ENCODE data around the gene PLA2G4A.

PLA2G4A gene

DNA sequence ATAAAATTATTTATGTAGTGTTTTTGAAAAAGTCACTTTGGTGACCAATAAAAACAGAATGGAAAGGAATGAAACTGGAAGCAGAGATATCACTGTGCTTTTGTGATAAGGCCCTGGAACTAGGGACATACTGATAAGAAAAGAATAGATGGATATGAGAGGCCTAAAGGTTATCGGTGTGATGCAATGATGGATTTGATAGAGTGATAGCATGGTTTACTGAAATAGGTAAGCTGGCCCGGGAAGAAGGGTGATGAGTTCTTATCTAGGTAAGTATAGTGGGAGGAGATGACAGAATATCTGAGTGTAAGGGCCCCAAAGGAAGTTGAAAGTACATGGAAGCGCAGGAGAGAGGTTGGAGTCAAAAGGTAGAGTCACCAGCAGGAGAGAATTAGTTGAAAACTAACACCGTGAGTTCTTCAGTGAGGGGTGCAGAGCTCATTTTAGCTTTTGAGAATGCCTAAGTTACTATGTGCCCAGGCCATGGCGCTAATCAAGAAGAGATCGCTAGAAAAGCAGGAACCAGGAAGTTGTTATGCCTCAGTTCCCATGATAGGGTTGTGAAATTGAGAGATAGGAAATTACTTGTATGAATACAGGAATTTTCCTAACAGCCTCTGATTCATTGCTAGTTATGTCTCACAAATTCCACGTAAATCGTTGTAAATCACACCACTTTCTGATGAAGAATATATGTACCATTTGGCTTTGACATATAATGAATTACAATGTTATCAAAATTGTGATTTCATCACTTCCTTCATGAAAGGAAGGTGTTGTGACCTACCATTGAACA lies 115.3 kb downstream of the PLA2G4A start:
- Mint-ChIP-seq H3K4me1 (ENCODE audit: low read depth) (no peaks in the 10 kb centered on the region), H3K36me3 (ENCODE audit: low read depth) (no peaks in the 10 kb centered on the region), H3K27ac (no peak overlapping the region), H3K4me3 (no peak overlapping the region), H3K9me3 (no peaks in the 10 kb centered on the region), H3K27me3 (ENCODE audit: low read depth) (no peaks in the 10 kb centered on the region)

DNA sequence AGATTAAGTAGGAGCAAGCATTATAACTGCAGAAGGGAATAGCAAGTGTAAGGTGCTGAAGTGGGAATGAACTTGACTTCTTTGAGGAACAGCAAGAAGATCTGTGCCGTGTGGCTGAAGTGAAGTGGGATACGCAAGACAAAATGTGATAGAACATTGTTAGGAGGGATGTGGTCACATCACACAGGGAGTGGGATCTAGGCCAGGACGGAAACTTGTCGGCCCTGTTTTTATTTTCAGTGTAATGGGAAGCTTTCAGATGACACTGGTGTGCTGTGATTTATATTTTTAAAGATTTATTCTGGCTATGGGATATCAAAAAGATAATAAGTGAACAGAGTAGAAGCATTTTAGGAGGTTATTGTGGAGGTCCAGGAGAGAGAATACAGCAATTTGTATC lies 116.4 kb downstream of the PLA2G4A start:
- Mint-ChIP-seq H3K36me3 (ENCODE audit: low read depth) (no peaks in the 10 kb centered on the region), H3K27ac (no peak overlapping the region), H3K27me3 (ENCODE audit: low read depth) (no peaks in the 10 kb centered on the region), H3K9me3 (no peaks in the 10 kb centered on the region), H3K4me3 (no peak overlapping the region), H3K4me1 (ENCODE audit: low read depth) (no peaks in the 10 kb centered on the region)

DNA sequence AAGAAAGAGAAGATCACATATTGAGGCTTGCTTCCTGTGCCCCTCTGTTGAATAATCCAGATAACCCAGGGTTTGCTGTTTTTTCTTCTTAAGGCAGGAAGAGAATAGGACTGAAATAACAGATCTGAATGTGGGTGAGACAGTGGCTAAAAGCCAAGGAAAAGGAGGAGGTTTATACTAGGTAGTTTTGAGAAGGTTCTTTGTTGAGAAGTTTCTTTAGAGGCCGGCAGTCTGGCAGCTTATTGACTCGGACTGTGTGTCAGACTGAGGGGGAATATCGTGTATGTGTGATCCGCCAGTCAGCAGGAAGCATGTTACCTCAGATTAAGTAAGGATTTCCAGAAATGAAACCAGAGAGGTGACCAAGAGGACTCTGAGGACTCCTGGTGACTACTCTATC lies 119.8 kb downstream of the PLA2G4A start:
- Mint-ChIP-seq H3K27ac (no peak overlapping the region), H3K36me3 (ENCODE audit: low read depth) (no peaks in the 10 kb centered on the region), H3K4me1 (ENCODE audit: low read depth) (no peaks in the 10 kb centered on the region)

DNA sequence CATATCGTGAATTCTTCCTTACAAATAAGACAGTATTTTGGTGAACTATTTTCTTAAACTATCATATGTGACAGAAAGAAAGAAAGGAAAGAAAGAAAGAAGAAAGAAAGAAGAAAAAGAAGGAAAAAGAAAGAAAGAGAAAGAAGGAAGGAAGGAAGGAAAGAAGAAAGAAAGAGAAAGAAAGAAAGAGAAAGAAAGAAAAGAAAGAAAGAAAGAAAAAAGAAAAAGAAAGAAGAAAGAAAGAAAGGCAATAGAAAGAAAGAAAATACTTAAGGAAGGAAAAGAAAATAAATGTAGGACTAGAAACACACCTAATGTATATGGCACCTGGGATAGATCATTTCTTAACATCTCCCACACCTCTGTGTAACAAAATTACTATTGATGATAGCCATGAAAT lies 120.4 kb downstream of the PLA2G4A start:
- Mint-ChIP-seq H3K36me3 (ENCODE audit: low read depth) (no peaks in the 10 kb centered on the region), H3K9me3 (no peaks in the 10 kb centered on the region), H3K4me1 (ENCODE audit: low read depth) (no peaks in the 10 kb centered on the region), H3K4me3 (no peak overlapping the region), H3K27me3 (ENCODE audit: low read depth) (no peaks in the 10 kb centered on the region), H3K27ac (no peak overlapping the region)

More for the DNA sequence above, 119.8 kb downstream of the PLA2G4A start:
- Mint-ChIP-seq H3K4me3 (no peak overlapping the region), H3K9me3 (no peaks in the 10 kb centered on the region), H3K27me3 (ENCODE audit: low read depth) (no peaks in the 10 kb centered on the region)

- Mint-ChIP-seq H3K27me3 (ENCODE audit: low read depth) (no peaks in the 10 kb centered on the region), H3K9me3 (no peaks in the 10 kb centered on the region), H3K36me3 (ENCODE audit: low read depth) (no peaks in the 10 kb centered on the region), H3K4me3 (no peak overlapping the region), H3K4me1 (ENCODE audit: low read depth) (no peaks in the 10 kb centered on the region), H3K27ac (no peak overlapping the region)
Measured at GRCh38 chr1:186950547-186950946, 121.8 kb downstream of the PLA2G4A start.

DNA sequence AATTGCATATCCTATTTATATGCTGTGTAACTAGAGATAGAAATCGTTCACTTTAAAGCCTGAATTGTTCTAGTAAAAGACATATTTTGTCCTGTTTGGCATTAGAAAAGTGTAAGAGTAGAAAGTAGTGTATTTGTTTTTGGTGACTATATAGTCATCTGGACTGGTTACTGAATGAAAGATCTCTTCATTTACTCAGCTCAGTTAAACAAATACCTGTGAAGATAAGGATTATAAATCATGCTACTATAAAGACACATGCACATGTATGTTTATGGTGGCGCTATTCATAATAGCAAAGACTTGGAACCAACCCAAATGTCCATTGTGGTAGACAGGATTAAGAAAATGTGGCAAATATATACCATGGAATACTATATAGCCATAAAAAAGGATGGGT lies 125.1 kb downstream of the PLA2G4A start:
- Mint-ChIP-seq H3K27me3 (ENCODE audit: low read depth) (no peaks in the 10 kb centered on the region), H3K36me3 (ENCODE audit: low read depth) (no peaks in the 10 kb centered on the region), H3K4me1 (ENCODE audit: low read depth) (no peaks in the 10 kb centered on the region), H3K27ac (no peak overlapping the region), H3K9me3 (no peaks in the 10 kb centered on the region), H3K4me3 (no peak overlapping the region)

- Mint-ChIP-seq H3K9me3 (no peaks in the 10 kb centered on the region), H3K4me3 (no peak overlapping the region), H3K27me3 (ENCODE audit: low read depth) (peaks cover 3% of the 10 kb centered on the region), H3K4me1 (ENCODE audit: low read depth) (no peaks in the 10 kb centered on the region), H3K36me3 (ENCODE audit: low read depth) (no peaks in the 10 kb centered on the region), H3K27ac (no peak overlapping the region)
Measured at GRCh38 chr1:186957314-186957713, 128.6 kb downstream of the PLA2G4A start.

DNA sequence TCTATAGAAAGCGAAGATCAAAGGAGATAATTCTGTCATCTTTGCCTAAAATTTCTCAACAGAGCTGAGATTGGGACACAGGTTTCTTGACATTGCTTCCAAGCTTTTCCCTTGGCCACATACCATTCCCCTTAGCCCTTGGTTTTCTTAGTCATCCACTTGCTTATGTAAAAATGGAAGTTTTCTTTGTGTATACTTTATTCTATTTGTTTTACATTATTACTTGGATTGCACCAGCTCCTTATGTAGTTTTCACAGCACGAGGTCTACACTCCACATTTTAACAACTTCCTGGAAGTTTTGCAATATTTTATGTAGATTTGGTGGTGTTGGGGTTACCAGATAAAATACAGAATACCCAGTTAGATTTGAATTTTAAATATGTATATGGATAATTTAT lies 129.8 kb downstream of the PLA2G4A start:
- Mint-ChIP-seq H3K4me3 (no peak overlapping the region), H3K27ac (no peak overlapping the region), H3K4me1 (ENCODE audit: low read depth) (no peaks in the 10 kb centered on the region), H3K36me3 (ENCODE audit: low read depth) (no peaks in the 10 kb centered on the region), H3K9me3 (no peaks in the 10 kb centered on the region), H3K27me3 (ENCODE audit: low read depth) (peaks cover 3% of the 10 kb centered on the region)

GRCh38 chr1:186960861-186961260 lies 132.1 kb downstream of the PLA2G4A start:
- H3K9me3 Mint-ChIP-seq, result no peaks in the 10 kb centered on the region
- no peak overlapping the region for H3K4me3 Mint-ChIP-seq
- H3K27me3 Mint-ChIP-seq (ENCODE audit: low read depth), result peaks cover 3% of the 10 kb centered on the region
- H3K4me1 Mint-ChIP-seq (ENCODE audit: low read depth), result no peaks in the 10 kb centered on the region
- no peak overlapping the region for H3K27ac Mint-ChIP-seq
- no peaks in the 10 kb centered on the region for H3K36me3 Mint-ChIP-seq (ENCODE audit: low read depth)

DNA sequence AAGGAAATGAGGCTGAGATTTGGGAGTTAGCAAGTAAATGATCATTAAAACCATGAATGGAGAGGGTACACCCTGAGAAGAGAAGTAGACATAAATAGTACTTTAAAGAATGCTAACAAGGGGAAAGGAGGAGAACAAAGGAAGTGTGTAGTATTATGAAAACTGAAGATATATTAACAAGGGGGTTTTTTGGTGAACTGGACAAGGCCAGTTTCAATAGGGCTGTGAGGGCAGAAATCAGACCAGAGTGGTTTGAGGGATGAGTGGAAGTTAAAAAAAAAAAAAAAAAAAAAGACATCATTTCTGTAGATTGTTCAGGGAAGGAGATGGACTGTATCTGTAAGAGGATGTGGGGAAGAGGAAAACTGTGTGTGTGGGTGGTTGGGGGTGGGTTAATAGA lies 137.1 kb downstream of the PLA2G4A start:
- H3K4me1 Mint-ChIP-seq (ENCODE audit: low read depth), result no peaks in the 10 kb centered on the region

GRCh38 chr1:186966456-186966855 lies 137.7 kb downstream of the PLA2G4A start:
- H3K9me3 Mint-ChIP-seq, result no peaks in the 10 kb centered on the region
- no peak overlapping the region for H3K4me3 Mint-ChIP-seq
- H3K27me3 Mint-ChIP-seq (ENCODE audit: low read depth), result no peaks in the 10 kb centered on the region
- no peaks in the 10 kb centered on the region for H3K4me1 Mint-ChIP-seq (ENCODE audit: low read depth)
- no peaks in the 10 kb centered on the region for H3K36me3 Mint-ChIP-seq (ENCODE audit: low read depth)
- no peak overlapping the region for H3K27ac Mint-ChIP-seq

More for the DNA sequence above, 137.1 kb downstream of the PLA2G4A start:
- Mint-ChIP-seq H3K27ac (no peak overlapping the region), H3K27me3 (ENCODE audit: low read depth) (peaks cover 3% of the 10 kb centered on the region), H3K36me3 (ENCODE audit: low read depth) (no peaks in the 10 kb centered on the region), H3K4me3 (no peak overlapping the region), H3K9me3 (no peaks in the 10 kb centered on the region)

- no peaks in the 10 kb centered on the region for H3K9me3 Mint-ChIP-seq
- H3K4me1 Mint-ChIP-seq (ENCODE audit: low read depth), result no peaks in the 10 kb centered on the region
- H3K4me3 Mint-ChIP-seq, result no peak overlapping the region
- no peaks in the 10 kb centered on the region for H3K36me3 Mint-ChIP-seq (ENCODE audit: low read depth)
- no peaks in the 10 kb centered on the region for H3K27me3 Mint-ChIP-seq (ENCODE audit: low read depth)
- H3K27ac Mint-ChIP-seq, result no peak overlapping the region
Measured at GRCh38 chr1:186967656-186968394, 139.1 kb downstream of the PLA2G4A start.

- Mint-ChIP-seq H3K9me3 (no peaks in the 10 kb centered on the region), H3K4me3 (no peak overlapping the region), H3K27me3 (ENCODE audit: low read depth) (no peaks in the 10 kb centered on the region), H3K4me1 (ENCODE audit: low read depth) (no peaks in the 10 kb centered on the region), H3K27ac (no peak overlapping the region), H3K36me3 (ENCODE audit: low read depth) (no peaks in the 10 kb centered on the region)
Measured at GRCh38 chr1:186974774-186975181, 146.0 kb downstream of the PLA2G4A start.

- Mint-ChIP-seq H3K27ac (no peak overlapping the region), H3K9me3 (no peaks in the 10 kb centered on the region), H3K4me3 (no peak overlapping the region), H3K4me1 (ENCODE audit: low read depth) (no peaks in the 10 kb centered on the region), H3K36me3 (ENCODE audit: low read depth) (no peaks in the 10 kb centered on the region), H3K27me3 (ENCODE audit: low read depth) (no peaks in the 10 kb centered on the region)
Measured at GRCh38 chr1:186975220-186975619, 146.5 kb downstream of the PLA2G4A start.

DNA sequence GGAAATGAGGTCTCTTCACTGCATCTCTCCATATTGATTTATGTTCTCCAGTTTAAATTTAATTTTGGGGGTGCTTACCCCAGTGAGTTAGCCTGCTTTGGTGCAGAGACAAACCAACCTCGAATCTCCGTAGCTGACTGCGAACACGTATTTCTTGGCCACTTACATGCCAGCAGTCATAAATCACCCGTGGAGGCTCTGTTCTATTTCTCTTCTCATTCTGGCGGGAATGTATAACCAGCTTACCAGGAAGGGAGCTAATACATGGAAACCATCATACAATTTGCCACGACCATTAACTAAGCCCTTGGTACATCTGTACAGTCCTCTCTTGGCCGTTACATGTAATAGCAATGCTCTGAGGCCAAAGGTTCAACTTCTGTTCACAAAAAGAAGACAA lies 148.0 kb downstream of the PLA2G4A start:
- Mint-ChIP-seq H3K36me3 (ENCODE audit: low read depth) (no peaks in the 10 kb centered on the region), H3K4me1 (ENCODE audit: low read depth) (no peaks in the 10 kb centered on the region), H3K27ac (no peak overlapping the region), H3K27me3 (ENCODE audit: low read depth) (no peaks in the 10 kb centered on the region), H3K9me3 (no peaks in the 10 kb centered on the region), H3K4me3 (no peak overlapping the region)
